HepG2 (cell line): ENCODE results near the gene NRL. TPM values are rescaled to one million over a fixed set of nuclear protein-coding genes. Genes with fewer than 3 reads are reported as not detected.

Source experiments
- BCL6 ChIP-seq: IDR thresholded peaks from 2 replicates; pipeline ENCODE4 v1.6.1; 2016; ENCODE audit warnings: missing genetic modification reagents, missing compliant biosample characterization
- CBFB ChIP-seq: sonication (generic); formaldehyde crosslinking; IDR thresholded peaks from 2 replicates; pipeline ENCODE4 v1.4.0; 2020; ENCODE audit warnings: missing genetic modification reagents
- ESRRA ChIP-seq: sonication (generic); formaldehyde crosslinking; IDR thresholded peaks from 2 replicates; pipeline ENCODE4 v1.5.1; 2020; ENCODE audit warnings: mild to moderate bottlenecking, low read depth, missing genetic modification reagents
- HOXD1 ChIP-seq: sonication (generic); formaldehyde crosslinking; IDR thresholded peaks from 2 replicates; pipeline ENCODE4 v1.5.0; 2020; ENCODE audit warnings: missing genetic modification reagents
- MZF1 ChIP-seq: sonication (generic); formaldehyde crosslinking; IDR thresholded peaks from 2 replicates; pipeline ENCODE4 v1.8.1; 2023; ENCODE audit warnings: mild to moderate bottlenecking, missing genetic modification reagents, borderline replicate concordance
- NR1H2 ChIP-seq: sonication (generic); formaldehyde crosslinking; IDR thresholded peaks from 2 replicates; pipeline ENCODE4 v1.8.1; 2022; ENCODE audit warnings: low read depth, missing genetic modification reagents, borderline replicate concordance
- NR2F1 ChIP-seq, 2 experiments: fragments of 450-650 bp in 1 of 2; formaldehyde crosslinking in 1 of 2; IDR thresholded peaks; 2 replicates each; pipeline versions ENCODE4 v1.5.0 to v1.6.1; 2016 to 2020; ENCODE audit warnings: mild to moderate bottlenecking in 1 of 2, missing compliant biosample characterization in 1 of 2, missing genetic modification reagents in 1 of 2, moderate library complexity in 1 of 2
- PHF8 ChIP-seq: sonication (generic); formaldehyde crosslinking; IDR thresholded peaks from 2 replicates; pipeline ENCODE4 v1.5.0; 2020; ENCODE audit warnings: missing genetic modification reagents
- RBM39 ChIP-seq: fragments of 200-400 bp; formaldehyde crosslinking; IDR thresholded peaks from one replicate; pipeline ENCODE4 v1.6.1; 2018; ENCODE audit warnings: antibody characterized with exemption, mild to moderate bottlenecking, low read depth, low read length; ENCODE audit not compliant: poor library complexity, severe bottlenecking
- RELA ChIP-seq: sonication (generic); formaldehyde crosslinking; IDR thresholded peaks from 2 replicates; pipeline ENCODE4 v1.4.0; 2020; ENCODE audit warnings: missing genetic modification reagents
- SP2 ChIP-seq: sonication (generic); formaldehyde crosslinking; IDR thresholded peaks from 2 replicates; pipeline ENCODE4 v1.5.1; 2020; ENCODE audit warnings: mild to moderate bottlenecking, missing genetic modification reagents
- ZEB1 ChIP-seq: IDR thresholded peaks from 2 replicates; pipeline ENCODE4 v1.6.1; 2012; ENCODE audit warnings: mild to moderate bottlenecking, low read depth, inconsistent platforms; ENCODE audit not compliant: insufficient replicate concordance
- ZNF329 ChIP-seq: sonication (generic); formaldehyde crosslinking; IDR thresholded peaks from 2 replicates; pipeline ENCODE4 v1.9.0; 2021; ENCODE audit warnings: low read depth, mild to moderate bottlenecking, missing genetic modification reagents
- ZNF460 ChIP-seq: sonication (generic); formaldehyde crosslinking; IDR thresholded peaks from 2 replicates; pipeline ENCODE4 v1.5.1; 2020; ENCODE audit warnings: missing genetic modification reagents, mild to moderate bottlenecking, borderline replicate concordance
- polyA plus RNA-seq, 8 experiments: library from polyadenylated mRNA; depleted of rRNA in 3 of 8; stranded (reverse) in 7 of 8; unstranded in 1 of 8; fragments of >200 nt; fragmentation: Illumina TruSeq in 4 of 8; extraction: Trizol in 4 of 8; gene quantifications; 2 replicates each; pipeline versions ENCODE4 v1.2.1 to v1.2.3, GENCODE V29; 2011 to 2016; ENCODE audit warnings: low read depth in 4 of 8, missing spikeins in 1 of 8, mixed read lengths in 1 of 8; ENCODE audit not compliant: insufficient read depth in 1 of 8
- total RNA-seq, 5 experiments: library from RNA; depleted of rRNA; stranded (reverse); fragments of >200 nt; fragmentation: Illumina TruSeq; extraction: Trizol; gene quantifications; 2 replicates each; pipeline ENCODE4 v1.2.3, GENCODE V29; 2016; ENCODE audit warnings: low read depth in 1 of 5
- TF ChIP-seq, protein P1 (sequence below): sonication (generic); formaldehyde crosslinking; IDR thresholded peaks from 2 replicates; pipeline ENCODE4 v1.4.0; 2020; ENCODE audit warnings: missing genetic modification reagents
- TF ChIP-seq, protein P2 (sequence below): sonication (generic); formaldehyde crosslinking; IDR thresholded peaks from 2 replicates; pipeline ENCODE4 v1.4.0; 2020; ENCODE audit warnings: mild to moderate bottlenecking, missing genetic modification reagents
- TF ChIP-seq, protein P3 (sequence below): sonication (generic); formaldehyde crosslinking; IDR thresholded peaks from 2 replicates; pipeline ENCODE4 v1.4.0; 2020; ENCODE audit warnings: missing genetic modification reagents, mild to moderate bottlenecking, borderline replicate concordance

The NRL gene
- total and polyA plus RNA-seq, 2 of the 13 experiments (the other 11 are each of a cell fraction or from before 2014, with no cell fraction given), result 2.5 to 4.7 TPM

DNA sequence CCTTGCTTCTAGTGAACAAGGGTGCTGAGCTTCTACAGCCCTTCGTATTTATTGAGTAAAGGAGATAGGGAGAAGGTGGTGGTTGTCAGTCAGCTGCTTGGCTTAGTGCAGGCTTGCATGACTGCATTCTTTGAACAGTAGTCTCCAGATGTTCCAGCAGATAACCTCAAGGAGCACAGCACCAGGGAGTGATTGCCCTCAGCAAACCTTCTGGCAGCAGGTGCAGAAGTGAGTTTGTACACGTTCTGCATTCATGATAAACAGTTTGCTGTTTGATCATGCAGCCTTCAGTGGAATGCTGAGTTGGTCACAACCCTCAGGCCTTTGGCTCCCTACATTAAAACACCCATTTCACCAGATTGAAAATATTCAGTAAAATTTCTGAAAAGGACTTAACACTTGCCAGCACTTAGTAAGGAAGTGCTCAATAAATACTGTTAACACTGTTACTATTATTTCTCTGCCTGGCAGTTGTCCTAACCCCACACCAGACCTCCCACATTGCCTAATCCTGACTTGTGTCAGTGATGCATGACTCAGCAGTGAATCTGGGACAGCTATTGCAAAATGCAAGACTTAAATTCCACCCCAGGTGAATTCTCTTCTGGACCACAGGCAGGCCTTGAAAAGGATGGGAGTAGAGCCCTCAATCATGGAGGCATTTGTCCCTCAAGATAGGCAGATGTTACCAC, 81.9 kb downstream of the NRL start (continued):
- TF ChIP-seq ZNF460 (CRISPR knock-in tag) (no peak), ZEB1 (peak; percentile 64), MZF1 (CRISPR knock-in tag) (no peak), CBFB (CRISPR knock-in tag) (no peak), RELA (CRISPR knock-in tag) (no peak), NR1H2 (no peak), ESRRA (CRISPR knock-in tag) (no peak), PHF8 (CRISPR knock-in tag) (no peak), NR2F1 (CRISPR knock-in tag; IDR thresholded peaks at IDR 0.05) (no peak), RBM39 (no peak), SP2 (CRISPR knock-in tag) (no peak), HOXD1 (CRISPR knock-in tag) (no peak), ZNF329 (CRISPR knock-in tag) (no peak), BCL6 (peak; percentile 33; the same call in 1 of the 2 replicates)
- TF ChIP-seq, protein P1, sequence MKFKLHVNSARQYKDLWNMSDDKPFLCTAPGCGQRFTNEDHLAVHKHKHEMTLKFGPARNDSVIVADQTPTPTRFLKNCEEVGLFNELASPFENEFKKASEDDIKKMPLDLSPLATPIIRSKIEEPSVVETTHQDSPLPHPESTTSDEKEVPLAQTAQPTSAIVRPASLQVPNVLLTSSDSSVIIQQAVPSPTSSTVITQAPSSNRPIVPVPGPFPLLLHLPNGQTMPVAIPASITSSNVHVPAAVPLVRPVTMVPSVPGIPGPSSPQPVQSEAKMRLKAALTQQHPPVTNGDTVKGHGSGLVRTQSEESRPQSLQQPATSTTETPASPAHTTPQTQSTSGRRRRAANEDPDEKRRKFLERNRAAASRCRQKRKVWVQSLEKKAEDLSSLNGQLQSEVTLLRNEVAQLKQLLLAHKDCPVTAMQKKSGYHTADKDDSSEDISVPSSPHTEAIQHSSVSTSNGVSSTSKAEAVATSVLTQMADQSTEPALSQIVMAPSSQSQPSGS (CRISPR knock-in tag), result peak; percentile 45; the same call in 1 of the 2 replicates
- TF ChIP-seq, protein P2, sequence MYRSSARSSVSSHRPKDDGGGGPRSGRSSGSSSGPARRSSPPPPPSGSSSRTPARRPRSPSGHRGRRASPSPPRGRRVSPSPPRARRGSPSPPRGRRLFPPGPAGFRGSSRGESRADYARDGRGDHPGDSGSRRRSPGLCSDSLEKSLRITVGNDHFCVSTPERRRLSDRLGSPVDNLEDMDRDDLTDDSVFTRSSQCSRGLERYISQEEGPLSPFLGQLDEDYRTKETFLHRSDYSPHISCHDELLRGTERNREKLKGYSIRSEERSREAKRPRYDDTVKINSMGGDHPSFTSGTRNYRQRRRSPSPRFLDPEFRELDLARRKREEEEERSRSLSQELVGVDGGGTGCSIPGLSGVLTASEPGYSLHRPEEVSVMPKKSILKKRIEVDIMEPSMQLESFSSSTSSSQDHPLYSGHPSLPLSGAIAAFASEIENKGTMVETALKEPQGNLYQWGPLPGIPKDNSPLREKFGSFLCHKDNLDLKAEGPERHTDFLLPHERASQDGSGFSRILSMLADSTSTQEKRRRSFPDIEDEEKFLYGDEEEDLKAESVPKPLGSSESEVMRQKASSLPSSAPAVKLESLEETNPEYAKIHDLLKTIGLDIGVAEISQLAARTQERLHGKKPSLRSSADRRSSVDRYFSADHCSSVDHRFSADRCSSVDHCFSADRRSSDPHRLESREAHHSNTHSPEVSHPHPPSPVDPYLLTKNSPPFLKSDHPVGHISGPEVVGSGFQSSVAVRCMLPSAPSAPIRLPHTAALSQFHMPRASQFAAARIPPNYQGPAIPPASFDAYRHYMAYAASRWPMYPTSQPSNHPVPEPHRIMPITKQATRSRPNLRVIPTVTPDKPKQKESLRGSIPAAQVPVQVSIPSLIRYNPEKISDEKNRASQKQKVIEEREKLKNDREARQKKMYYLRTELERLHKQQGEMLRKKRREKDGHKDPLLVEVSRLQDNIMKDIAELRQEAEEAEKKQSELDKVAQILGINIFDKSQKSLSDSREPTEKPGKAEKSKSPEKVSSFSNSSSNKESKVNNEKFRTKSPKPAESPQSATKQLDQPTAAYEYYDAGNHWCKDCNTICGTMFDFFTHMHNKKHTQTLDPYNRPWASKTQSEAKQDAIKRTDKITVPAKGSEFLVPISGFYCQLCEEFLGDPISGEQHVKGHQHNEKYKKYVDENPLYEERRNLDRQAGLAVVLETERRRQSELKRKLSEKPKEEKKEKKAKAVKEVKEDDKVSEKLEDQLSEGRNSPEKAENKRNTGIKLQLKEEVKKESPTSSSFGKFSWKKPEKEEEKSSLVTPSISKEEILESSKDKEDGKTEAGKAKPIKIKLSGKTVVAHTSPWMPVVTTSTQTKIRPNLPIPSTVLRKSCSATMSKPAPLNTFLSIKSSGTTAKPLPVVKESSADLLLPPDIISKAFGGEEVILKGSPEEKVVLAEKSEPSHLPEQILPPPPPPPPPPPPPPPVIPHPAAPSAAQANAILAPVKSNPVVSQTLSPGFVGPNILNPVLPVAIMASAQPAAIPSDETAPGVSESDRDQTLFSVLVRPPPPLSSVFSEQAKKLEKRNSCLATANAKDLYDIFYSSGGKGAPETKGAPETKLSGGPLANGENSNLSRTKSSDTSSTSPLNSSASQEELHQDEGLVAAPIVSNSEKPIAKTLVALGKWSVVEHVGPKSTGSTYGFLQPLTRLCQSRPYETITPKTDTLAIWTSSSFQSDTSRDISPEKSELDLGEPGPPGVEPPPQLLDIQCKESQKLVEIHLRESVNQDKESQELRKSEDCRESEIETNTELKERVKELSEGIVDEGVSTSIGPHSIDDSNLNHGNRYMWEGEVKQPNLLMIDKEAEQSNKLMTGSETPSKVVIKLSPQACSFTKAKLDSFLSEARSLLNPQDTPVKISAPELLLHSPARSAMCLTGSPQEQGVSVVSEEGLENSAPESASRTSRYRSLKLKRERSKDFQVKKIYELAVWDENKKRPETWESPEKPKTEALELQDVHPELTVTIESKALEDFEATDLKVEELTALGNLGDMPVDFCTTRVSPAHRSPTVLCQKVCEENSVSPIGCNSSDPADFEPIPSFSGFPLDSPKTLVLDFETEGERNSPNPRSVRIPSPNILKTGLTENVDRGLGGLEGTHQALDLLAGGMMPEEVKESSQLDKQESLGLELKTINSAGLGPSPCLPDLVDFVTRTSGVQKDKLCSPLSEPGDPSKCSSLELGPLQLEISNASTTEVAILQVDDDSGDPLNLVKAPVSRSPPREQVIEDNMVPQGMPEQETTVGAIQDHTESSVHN, result no peak
- TF ChIP-seq, protein P3, sequence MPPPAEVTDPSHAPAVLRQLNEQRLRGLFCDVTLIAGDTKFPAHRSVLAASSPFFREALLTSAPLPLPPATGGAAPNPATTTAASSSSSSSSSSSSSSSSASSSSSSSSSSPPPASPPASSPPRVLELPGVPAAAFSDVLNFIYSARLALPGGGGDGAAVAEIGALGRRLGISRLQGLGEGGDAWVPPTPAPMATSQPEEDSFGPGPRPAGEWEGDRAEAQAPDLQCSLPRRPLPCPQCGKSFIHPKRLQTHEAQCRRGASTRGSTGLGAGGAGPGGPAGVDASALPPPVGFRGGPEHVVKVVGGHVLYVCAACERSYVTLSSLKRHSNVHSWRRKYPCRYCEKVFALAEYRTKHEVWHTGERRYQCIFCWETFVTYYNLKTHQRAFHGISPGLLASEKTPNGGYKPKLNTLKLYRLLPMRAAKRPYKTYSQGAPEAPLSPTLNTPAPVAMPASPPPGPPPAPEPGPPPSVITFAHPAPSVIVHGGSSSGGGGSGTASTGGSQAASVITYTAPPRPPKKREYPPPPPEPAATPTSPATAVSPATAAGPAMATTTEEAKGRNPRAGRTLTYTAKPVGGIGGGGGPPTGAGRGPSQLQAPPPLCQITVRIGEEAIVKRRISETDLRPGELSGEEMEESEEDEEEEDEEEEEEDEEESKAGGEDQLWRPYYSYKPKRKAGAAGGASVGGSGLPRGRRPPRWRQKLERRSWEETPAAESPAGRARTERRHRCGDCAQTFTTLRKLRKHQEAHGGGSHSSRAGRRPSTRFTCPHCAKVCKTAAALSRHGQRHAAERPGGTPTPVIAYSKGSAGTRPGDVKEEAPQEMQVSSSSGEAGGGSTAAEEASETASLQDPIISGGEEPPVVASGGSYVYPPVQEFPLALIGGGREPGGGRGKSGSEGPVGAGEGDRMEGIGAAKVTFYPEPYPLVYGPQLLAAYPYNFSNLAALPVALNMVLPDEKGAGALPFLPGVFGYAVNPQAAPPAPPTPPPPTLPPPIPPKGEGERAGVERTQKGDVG (CRISPR knock-in tag), result no peak
